GM18858 (cell line): Measurements from ENCODE around the gene KMT5B.
"Not testable (repeated sequence)": the region's sequence is repeated elsewhere in the genome, so short reads cannot be mapped to it uniquely, and the experiment has no call there.

ENCODE experiments used
- ATAC-seq: cut with Tn5 transposase; IDR thresholded peaks from one replicate; pipeline ENCODE4 v1.9.1; 2021; ENCODE audit not compliant: unreplicated experiment

The KMT5B gene

DNA sequence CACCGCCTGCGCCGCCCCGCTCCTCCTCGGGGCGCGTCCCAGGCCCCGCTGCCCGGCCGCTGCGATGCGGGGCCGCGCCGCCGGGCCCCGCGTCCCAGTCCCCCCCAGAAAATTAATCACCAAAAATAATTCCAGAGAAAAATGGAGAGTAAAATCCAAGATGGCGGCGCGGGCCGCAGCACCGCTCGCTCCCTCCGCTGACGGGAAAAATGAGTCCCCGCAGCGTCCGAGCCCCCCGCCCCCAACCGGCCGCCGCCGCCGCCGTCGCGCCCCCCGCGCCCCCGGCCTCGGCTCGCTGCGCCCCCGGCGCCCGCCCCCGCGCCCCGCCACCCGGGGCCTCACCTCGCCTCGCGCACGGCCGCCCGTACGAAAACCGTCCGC lies at the start of gene KMT5B:
Gene KMT5B, minus strand, starts transcription at position 162 of the 381 bp plus-strand sequence. CDS start 23,220 bp downstream, outside the sequence.
- no peak for ATAC-seq

DNA sequence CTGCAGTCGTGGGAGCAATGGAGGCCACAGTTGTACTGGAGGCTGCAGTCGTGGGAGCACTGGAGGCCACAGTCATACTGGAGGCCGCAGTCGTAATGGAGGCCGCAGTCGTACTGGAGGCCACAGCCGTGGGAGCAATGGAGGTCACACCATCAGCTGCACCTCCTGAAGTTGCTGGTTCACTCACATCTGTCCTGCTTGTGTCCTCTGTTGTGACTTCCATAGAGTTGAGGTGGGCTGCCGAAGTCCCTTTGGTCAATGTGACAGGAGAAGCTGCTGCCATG lies 49.4 kb upstream of the KMT5B start:
- ATAC-seq = no peak

DNA sequence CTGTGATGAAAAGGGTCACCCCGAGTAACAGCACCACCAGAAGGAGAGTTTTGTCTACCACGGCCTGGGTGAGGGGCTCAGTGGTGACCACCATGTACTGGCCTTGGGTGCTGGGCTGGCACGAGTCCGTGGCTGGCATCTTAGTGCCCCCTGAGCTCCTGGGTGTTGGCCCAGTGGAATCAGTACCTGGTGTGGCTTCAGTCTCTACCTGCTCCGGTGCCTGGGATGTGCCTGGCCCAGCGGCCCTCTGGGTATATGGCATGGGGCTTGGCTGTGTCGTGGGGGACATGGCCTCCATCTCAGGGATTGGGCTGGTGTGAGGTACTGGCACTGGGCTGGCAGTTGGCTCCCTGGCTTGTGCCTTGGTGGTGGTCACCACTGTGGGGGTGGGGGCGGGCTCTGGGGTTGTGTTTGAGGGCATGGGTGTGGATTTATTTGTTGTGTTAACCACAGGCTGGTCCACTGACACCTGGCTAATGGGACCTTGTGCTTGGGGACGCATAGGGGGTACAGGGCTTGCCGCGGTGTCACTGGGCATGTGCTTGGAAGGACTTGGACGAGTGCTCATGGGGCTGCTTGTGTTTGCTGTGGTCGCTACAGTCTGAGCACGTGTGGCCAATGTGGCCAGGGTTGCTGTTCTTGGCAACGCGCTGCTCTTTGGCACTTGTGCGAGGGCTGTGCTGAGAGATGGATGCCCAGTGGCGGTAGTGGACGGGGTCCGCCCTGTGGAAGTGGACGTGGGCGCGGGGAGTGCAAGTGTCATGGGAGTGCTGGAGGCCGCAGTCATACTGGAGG lies 48.9 kb upstream of the KMT5B start:
- no peak for ATAC-seq

DNA sequence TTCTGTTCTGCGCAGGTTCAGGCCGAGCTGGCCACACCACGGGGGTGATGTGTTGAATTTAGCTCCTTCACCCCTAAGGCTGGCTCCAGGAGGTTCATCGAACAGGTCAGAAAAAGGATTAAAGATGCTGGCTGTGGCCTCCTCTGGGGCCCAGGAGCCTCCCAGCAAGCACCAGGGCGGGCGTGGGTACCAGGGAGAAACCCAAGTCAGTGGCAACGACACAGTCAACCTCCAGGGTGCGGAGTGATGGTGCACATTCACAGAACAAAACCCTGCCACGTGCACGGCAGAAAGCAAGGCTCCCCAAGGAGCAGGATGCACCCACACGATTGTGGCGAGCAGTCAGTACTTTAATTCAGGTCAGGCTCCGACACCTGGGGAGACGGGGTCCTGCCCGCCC lies 47.9 kb upstream of the KMT5B start:
- no peak for ATAC-seq

DNA sequence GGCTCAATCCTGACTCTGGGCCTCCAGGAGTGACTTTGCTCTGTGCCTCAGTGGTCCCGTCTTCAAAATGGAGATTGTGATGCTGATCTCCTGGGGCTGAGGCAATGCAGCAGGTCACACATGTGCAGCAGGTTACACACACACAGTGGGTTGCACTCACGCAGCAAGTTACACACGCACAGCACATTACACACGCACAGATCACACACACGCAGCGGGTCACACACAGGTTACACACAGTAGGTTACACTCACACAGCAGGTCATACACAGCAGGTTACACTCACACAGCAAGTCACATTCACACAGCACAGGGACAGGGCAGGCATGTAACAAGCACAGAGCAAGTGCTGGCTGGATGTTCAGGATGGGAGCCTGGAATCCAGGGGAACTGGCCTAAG lies 47.4 kb upstream of the KMT5B start:
- no peak for ATAC-seq

DNA sequence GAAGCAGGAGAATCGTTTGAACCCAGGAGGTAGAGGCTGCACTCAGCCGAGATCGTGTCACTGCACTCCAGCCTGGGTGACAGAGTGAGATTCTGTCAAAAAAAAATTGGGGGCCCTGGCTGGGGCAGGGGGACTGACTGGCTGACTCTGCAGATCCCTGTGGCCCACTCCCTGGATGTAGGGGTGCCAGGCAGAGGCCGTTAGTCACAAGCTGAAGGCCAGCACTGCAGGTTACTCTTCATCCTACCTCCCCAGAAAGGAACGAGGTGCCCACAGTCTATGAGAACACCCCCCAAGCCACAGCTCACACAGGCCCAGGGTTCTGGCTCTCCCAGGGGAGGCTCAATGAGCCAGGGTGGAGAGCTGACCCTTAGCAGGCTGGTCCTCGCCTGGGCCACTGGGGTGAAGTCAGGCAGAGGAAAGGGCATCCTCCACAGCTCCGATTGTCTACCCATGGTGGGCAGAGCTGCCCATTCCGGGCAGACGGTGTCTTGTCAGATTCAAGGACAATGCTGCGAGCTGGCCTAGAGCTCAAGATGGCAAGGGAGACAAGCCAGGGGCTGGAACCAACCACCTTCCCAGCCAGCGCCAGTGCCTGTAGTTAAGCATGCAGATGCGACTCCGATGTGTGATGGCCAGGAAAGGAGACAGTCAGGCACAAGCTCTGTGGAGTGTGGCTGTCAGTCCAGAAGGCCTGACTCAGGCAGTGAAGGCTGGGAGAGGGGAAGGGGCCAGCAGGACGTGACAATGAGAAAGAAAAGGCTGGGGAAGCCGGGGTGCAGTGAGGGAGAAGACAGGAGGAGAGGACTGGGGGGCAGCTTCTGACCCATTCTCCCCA lies 46.2 kb upstream of the KMT5B start:
- ATAC-seq = no peak

DNA sequence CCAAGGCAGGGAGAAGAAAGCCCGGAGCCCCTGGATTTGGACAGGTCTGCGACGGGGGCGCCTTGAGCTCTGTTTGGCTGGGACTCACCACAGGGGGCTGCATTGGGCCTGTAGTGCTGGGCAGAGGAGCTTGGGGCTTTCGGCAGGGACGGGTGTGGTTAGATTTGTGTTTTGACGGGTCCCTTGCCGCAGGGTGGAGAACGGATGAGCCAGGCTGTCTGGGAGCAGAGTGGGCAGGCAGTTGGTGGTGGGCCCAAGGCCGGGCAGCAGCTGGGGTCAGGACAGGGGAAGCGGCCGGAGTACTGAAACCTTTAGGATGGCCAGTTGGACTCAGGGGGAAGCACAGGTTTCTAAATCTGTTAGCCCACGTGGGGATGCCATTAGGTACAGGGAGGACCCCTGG lies 45.3 kb upstream of the KMT5B start:
- ATAC-seq = no peak

DNA sequence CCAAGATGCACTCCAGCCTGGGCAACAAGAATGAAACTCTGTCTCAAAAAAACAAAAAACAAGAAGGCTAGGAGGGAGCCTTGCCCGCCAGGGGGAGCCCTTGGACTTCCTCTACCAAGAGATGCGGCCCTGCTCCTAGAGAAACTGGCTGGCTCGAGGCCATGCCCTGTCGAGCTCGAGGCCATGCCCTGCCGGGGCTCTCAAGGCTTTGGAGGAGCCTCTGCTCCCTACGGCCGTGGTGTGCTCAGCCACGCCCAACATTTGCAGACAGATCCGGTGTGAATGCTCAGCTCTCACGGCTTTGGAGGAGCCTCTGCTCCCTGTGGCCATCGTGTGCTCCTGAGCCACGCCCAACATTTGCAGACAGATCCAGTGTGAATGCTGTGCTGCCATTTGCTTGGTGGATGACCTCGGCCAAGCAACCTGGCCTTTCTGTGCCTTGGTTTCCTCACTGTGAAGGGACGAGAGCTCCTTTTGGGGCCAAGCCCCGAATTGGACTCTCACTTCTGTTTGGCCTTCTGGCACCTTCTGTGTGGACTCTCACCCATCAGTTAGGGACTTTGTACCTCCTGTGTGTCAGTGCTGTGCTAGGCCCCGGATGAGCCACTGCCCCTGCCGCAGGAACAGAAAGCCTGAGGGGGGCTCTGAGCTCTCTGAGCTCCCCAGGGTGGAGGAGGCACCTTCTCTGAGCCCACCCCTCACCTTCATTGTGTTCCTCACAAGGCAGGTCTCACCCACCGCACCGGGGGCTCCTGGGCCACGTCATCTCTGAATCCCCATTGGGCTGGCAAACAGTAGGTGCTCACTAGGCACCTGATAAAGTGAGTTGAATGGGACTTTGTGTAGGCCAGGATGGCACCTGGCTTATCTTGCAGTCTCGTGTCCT lies 44.6 kb upstream of the KMT5B start:
- ATAC-seq = no peak

DNA sequence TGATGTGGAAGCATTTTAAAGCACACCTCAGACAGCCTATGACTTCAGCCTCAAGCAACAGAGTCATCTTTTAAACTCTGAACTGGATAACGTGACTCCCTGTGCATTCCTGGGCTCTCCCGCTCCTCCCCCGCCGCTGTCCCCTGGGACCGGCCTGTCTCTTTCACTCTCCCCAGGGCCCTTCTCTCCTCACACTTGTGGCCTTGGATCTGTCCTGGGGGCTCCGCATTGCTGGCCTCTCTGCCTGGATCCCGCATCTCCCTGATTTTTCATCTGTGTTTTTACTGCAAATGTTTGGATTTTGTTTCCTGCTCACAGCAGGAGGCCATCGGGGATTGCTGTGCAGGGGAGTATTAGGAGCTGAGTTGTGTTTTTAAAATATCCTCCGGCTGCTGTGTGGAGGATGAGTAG lies 43.2 kb upstream of the KMT5B start:
- ATAC-seq = no peak

DNA sequence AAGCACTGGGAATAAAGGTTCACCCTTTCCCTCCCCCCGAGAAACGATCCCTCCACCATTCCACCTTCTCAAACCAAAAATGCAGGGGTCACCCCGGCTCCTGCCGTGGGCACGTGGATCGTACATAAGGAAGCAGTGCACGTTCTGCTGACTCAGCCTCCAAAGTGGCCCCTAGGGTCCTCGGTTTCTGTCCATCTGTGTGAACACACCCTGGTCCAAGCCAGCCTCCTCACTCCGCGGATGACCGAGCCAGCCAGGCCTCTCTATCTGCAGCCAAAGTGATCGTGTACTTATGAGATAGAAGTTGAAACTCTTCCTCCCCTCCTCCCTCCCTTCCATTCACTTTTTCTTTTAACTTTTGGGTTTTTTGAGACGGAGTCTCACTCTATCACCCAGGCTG lies 42.4 kb upstream of the KMT5B start:
- ATAC-seq = no peak

DNA sequence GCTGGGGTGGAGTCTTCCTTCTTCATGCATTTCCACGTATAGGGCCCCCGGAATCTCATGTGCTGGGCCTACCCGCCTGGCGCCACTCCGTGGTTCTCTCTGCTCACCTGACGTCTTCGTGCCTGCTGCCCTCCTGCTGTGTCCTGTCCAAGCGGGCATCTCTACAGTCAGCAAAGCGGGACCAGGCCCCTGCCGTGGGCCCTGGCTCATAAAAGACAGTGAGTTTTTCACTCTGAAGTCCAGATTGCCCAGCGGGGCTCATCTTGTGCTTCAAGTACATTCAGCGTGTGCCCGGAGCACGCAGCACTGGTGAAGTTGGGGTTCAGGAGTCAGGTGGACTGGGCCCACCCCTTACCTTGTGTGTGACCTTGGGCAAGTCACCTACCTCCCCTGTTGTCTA lies 41.3 kb upstream of the KMT5B start:
- no peak for ATAC-seq

DNA sequence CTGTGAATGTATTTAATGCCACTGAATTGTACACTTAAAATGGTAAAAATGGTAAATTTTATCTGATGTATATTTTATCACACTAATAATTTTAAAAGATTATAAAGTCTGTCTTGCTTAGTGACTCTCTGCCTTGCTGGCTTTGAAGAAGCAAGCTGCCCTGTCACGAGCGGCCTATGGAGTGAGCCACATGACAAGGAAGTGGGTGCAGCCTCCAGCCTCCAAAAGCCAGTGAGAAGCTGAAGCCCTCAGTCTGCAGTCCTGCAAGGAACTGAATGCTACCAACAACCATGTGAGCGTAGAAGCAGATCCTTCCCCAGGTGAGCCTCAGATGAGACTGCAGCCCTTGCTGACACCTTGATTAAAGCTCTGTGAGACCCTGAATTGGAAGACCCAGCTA lies 38.7 kb upstream of the KMT5B start:
- ATAC-seq = no peak

DNA sequence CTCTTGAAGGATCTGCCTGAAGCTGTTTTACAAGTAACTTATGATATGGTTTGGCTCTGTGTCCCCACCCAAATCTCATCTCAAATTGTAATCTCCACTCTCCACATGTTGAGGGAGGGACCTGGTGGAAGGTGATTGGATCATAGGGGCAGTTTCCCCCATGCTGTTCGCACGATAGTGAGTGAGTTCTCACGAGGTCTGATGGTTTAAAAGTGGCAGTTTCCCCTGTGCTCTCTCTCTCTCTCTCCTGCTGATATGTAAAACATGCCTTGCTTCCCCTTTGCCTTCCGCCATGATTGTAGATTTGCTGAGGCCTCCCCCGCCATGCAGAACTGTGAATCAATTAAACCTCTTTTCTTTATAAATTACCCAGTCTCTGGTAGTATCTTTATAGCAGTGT lies 31.8 kb upstream of the KMT5B start:
- not testable (repeated sequence) for ATAC-seq

DNA sequence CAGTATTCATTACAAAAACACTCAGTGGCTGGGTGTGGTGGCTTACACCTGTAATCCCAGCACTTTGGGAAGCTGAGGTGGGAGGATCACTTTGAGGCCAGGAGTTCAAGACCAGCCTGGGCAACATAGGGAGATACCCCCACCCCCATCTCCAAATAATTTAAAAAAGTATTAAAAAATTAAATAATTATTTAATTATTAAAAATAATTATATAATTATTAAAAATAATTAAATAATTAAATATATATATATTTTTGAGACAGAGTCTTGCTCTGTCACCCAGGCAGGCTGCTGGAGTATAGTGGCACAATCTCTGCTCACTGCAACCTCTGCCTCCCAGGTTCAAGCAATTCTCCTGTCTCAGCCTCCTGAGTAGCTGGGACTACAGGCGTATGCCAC lies 30.8 kb upstream of the KMT5B start:
- not testable (repeated sequence) for ATAC-seq

DNA sequence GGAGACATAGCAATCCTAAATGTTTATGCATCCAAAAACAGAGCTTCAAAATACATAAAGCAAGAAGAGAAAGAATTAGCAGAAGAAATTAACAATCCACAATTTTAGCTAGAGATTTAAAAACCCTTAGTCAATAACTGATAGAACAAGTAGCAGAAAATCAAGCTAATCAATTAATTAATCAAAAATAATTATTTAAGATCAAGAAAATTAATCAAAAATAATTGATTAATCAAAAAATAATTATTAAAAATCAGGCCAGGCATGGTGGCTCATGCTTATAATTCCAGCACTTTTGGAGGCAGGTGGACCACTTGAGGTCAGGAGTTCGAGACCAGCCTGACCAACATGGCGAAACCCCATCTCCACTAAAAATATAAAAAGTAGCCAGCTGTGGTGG lies 29.5 kb upstream of the KMT5B start:
- no peak for ATAC-seq

DNA sequence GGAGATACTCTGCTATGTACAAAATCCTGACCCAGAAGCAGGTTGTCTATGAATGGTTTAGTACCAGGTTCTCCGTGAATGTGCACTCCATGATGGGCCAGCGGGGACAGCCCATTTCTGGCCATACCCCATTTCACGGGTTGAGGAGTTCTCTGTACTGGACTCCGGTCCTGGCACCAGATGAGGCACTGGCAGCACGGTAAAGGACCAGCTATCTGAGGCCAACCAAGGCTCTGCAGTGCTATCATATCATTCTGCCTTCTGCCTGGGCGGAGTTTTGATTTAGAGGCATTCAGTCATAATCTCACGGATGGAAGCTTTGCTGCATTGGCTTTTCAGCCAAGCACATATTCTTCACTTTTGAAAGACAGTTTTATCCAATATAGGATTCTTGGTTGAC lies 18.5 kb upstream of the KMT5B start:
- ATAC-seq = no peak

DNA sequence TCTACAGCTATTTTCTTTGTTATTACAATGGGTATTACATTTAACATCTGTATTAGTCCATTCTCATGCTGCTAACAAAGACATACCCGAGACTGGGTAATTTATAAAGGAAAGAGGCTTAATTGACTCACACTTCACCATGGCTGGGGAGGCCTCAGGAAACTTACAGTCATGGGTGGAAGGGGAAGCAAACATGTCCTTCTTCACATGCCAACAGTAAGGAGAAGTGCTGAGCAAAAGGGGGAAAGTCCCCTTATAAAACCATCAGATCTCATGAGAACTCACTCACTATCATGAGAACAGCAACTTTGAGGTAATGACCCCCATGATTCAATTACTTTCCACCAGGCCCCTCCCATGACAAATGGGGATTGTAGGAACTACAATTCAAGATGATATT lies 16.5 kb upstream of the KMT5B start:
- ATAC-seq = no peak

DNA sequence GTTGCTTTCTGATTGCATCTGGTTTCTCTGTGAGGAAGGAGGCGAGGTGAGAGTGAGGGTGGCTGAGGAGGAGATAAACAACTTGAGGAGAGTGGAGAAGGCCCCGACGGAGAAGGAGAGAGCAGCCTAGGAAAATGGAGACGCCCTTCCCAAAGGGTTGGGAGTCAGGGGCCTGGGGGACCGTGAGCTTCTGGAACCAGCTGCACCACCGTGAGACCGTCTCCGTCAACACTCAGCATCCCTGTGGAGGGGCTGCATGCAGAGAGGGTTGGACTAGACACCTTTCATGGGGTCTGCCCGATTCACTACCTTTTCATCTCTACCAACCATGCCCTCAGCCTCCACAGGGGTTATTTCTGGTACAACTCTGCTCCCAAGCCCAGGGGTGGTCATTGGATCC lies 13.3 kb upstream of the KMT5B start:
- ATAC-seq = no peak

DNA sequence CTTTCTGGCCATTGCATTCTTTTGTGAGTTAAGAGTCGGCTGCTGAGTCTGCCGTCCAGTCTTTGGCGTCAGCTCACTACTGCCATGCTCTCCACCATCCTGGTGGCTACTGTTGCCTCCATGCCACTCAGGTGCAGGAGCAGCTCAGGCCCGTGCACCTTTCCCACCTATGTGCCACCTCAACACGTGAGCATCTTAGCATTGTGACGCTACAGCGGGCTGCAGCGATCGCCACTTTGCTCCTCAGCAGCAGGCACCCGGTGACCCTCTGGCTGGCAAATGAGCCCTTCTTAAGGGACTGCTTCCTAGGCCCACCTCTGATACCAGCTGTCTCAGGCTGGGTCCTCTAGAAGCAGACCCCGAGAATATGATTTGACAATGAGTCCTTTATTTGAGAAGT lies 11.5 kb upstream of the KMT5B start:
- no peak for ATAC-seq

DNA sequence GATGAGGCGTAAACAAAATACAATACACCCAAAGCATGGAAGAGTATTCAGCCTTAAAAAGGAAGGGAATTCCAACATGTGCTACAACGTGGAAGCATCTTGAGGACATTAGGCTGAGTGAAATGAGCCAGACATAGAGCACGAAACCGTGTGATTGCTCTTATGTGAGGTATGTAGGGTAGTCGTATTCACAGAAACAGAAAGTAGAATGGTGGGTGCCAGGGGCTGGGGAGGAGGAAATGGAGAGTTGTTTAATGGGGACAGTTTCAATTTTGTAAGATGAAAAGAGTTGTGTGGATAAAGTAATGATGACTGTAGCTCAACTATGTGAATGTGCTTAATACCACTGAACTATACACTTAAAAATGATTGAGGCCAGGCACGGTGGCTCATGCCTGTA lies 10.2 kb upstream of the KMT5B start:
- no peak for ATAC-seq

DNA sequence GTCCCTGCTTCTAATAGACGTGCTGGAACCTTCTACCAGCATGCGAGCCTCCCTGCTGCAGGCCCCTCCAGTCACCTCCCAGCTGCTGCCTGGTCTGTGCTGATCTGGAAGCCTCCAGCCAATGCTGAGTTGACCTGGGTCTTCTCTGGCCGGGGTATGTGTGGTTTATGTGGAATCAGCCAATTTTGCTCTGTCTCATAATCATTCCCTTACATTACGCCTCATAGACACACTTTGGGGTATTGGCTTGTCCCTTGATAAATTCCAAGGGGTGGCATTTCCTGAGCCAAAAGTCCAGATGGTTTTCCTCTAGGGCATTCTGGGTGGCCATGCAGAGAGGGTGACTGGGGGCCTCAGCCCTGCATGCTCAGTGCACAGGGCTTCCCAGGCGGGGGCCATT lies 8.3 kb upstream of the KMT5B start:
- no peak for ATAC-seq
